NB4 (cell line): Measurements from ENCODE around the gene ALG2.

ENCODE experiments used
- POLR2A ChIP-seq: IDR thresholded peaks from 2 replicates; pipeline ENCODE4 v1.6.1; 2011; ENCODE audit warnings: mild to moderate bottlenecking; ENCODE audit not compliant: insufficient read length; ENCODE audit errors: extremely low read depth
- TF ChIP-seq, protein P1 (sequence below): IDR thresholded peaks from one replicate; pipeline ENCODE4 v1.5.1; 2012; ENCODE audit warnings: low read depth, low read length

DNA sequence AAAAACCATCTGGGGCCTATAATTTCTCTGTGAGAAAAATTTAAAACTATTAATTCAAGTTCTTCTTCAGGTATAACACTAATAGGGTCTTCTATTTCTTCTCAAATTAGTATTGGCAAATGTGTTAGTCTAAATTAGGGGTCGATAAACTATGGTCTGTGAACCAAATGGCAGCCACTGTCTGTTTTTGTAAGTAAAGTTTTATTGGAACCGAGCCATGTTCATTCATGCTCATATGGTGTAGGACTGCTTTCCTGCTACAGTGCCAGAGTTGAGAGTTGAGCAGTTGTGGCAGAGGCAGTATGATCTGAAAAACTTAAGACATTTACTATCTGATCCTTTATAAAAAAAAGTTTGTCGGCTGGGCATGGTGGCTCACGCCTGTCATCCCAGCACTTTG lies 29.4 kb upstream of the ALG2 start:
- TF ChIP-seq, protein P1, sequence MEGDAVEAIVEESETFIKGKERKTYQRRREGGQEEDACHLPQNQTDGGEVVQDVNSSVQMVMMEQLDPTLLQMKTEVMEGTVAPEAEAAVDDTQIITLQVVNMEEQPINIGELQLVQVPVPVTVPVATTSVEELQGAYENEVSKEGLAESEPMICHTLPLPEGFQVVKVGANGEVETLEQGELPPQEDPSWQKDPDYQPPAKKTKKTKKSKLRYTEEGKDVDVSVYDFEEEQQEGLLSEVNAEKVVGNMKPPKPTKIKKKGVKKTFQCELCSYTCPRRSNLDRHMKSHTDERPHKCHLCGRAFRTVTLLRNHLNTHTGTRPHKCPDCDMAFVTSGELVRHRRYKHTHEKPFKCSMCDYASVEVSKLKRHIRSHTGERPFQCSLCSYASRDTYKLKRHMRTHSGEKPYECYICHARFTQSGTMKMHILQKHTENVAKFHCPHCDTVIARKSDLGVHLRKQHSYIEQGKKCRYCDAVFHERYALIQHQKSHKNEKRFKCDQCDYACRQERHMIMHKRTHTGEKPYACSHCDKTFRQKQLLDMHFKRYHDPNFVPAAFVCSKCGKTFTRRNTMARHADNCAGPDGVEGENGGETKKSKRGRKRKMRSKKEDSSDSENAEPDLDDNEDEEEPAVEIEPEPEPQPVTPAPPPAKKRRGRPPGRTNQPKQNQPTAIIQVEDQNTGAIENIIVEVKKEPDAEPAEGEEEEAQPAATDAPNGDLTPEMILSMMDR = no peak
- TF ChIP-seq POLR2A = no peak
